Activated T-cell treated with anti-CD3 and anti-CD28 coated beads, Interleukin-2, amount 50 U/mL, for 24 hours (primary cell): ENCODE data around the gene ANGPTL4.
A peak's percentile ranks its signal among the peaks of the same experiment; 100 is the strongest.
"Not testable (repeated sequence)": the region's sequence is repeated elsewhere in the genome, so short reads cannot be mapped to it uniquely, and the experiment has no call there.

ENCODE experiments used
- DNase-seq: peaks from one replicate; pipeline ENCODE4 v3.0.0-alpha.2; 2020
- H3K27ac Mint-ChIP-seq: 2 replicates; pipeline ENCODE4 v1.8.0; 2020; ENCODE audit warnings: mild to moderate bottlenecking, mixed read lengths
- H3K27me3 Mint-ChIP-seq: 2 replicates; pipeline ENCODE4 v1.8.0; 2020; ENCODE audit warnings: mixed read lengths
- H3K36me3 Mint-ChIP-seq: 2 replicates; pipeline ENCODE4 v1.8.0; 2020; ENCODE audit warnings: low read depth, mixed read lengths
- H3K4me1 Mint-ChIP-seq: 2 replicates; pipeline ENCODE4 v1.8.0; 2020; ENCODE audit warnings: low read depth, mixed read lengths
- H3K4me3 Mint-ChIP-seq: 2 replicates; pipeline ENCODE4 v1.8.0; 2020; ENCODE audit warnings: mild to moderate bottlenecking, moderate library complexity, mixed read lengths
- H3K9me3 Mint-ChIP-seq: 2 replicates; pipeline ENCODE4 v1.8.0; 2020; ENCODE audit warnings: mixed read lengths

The ANGPTL4 gene

GRCh38 chr19:8329996-8330395, 34.0 kb upstream of the ANGPTL4 start:
- H3K4me1 Mint-ChIP-seq, result peaks cover 4% of the 10 kb centered on the region
- no peak overlapping the region for H3K27ac Mint-ChIP-seq
- H3K9me3 Mint-ChIP-seq, result no peaks in the 10 kb centered on the region
- DNase-seq, result no peak
- no peaks in the 10 kb centered on the region for H3K36me3 Mint-ChIP-seq
- no peak overlapping the region for H3K4me3 Mint-ChIP-seq
- peaks cover 14% of the 10 kb centered on the region for H3K27me3 Mint-ChIP-seq

- no peak for DNase-seq
- peaks cover 20% of the 10 kb centered on the region for H3K27me3 Mint-ChIP-seq
- peaks cover 10% of the 10 kb centered on the region for H3K4me1 Mint-ChIP-seq
- no peak overlapping the region for H3K27ac Mint-ChIP-seq
- no peaks in the 10 kb centered on the region for H3K36me3 Mint-ChIP-seq
- H3K9me3 Mint-ChIP-seq, result no peaks in the 10 kb centered on the region
- no peak overlapping the region for H3K4me3 Mint-ChIP-seq
Observed at GRCh38 chr19:8331263-8331845, 32.6 kb upstream of the ANGPTL4 start.

- H3K4me3 Mint-ChIP-seq, result no peak overlapping the region
- H3K9me3 Mint-ChIP-seq, result no peaks in the 10 kb centered on the region
- no peaks in the 10 kb centered on the region for H3K36me3 Mint-ChIP-seq
- peaks cover 34% of the 10 kb centered on the region for H3K27me3 Mint-ChIP-seq
- no peak for DNase-seq
- H3K27ac Mint-ChIP-seq, result no peak overlapping the region
- peaks cover 10% of the 10 kb centered on the region for H3K4me1 Mint-ChIP-seq
Observed at GRCh38 chr19:8332976-8333766, 30.8 kb upstream of the ANGPTL4 start.

- Mint-ChIP-seq H3K27me3 (peaks cover 39% of the 10 kb centered on the region), H3K36me3 (no peaks in the 10 kb centered on the region), H3K4me1 (peaks cover 10% of the 10 kb centered on the region), H3K27ac (no peak overlapping the region), H3K9me3 (no peaks in the 10 kb centered on the region), H3K4me3 (no peak overlapping the region)
- no peak for DNase-seq
Observed at GRCh38 chr19:8333767-8334457, 30.0 kb upstream of the ANGPTL4 start.

- Mint-ChIP-seq H3K4me3 (no peak overlapping the region), H3K27ac (no peak overlapping the region), H3K9me3 (no peaks in the 10 kb centered on the region), H3K27me3 (peaks cover 41% of the 10 kb centered on the region), H3K4me1 (peaks cover 10% of the 10 kb centered on the region), H3K36me3 (no peaks in the 10 kb centered on the region)
- peak; percentile 60 for DNase-seq
Observed at GRCh38 chr19:8334458-8335342, 29.3 kb upstream of the ANGPTL4 start.

DNA sequence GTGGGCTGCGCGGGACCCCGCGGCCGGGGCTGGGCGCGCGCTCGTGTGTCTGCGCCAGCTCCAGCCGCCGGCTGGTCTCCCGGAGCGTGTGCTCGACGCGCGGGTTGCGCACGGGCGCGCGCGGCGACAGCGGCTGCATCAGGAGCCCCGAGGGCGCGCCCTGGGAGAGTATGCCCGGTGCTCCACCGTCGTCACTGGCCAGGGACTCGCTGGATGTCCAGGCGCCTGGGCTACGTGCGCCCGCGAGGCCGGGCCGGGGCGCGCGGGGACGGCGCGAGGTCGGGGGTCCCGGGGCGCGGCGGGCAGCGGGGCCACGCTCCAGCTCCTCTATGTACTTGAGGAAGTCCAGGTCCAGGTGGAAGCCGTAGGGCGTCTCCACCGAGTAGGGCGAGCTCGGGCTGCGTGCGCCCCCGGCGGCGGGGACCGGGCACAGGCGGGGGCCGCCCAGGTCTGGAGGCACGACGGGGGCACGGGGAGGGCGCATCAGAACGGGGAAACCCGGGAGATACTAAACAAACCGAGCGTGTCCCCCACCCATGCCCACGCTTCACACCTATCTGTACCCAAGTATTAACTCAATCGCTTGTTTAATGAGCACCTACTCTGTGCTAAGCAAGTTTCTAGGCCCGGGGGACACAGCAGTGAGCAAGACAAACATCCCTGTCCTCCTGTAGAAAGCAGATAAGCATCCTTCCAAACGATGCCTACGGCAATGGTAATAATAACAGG, 28.4 kb upstream of the ANGPTL4 start:
- Mint-ChIP-seq H3K4me1 (peaks cover 10% of the 10 kb centered on the region), H3K4me3 (peak overlapping the region; percentile 40), H3K36me3 (no peaks in the 10 kb centered on the region), H3K27me3 (peaks cover 42% of the 10 kb centered on the region), H3K9me3 (no peaks in the 10 kb centered on the region), H3K27ac (no peak overlapping the region)
- peak; percentile 63 for DNase-seq

GRCh38 chr19:8336072-8336569, 27.8 kb upstream of the ANGPTL4 start:
- Mint-ChIP-seq H3K27me3 (peaks cover 47% of the 10 kb centered on the region), H3K4me1 (peaks cover 10% of the 10 kb centered on the region), H3K4me3 (peak overlapping the region; percentile 40), H3K36me3 (no peaks in the 10 kb centered on the region), H3K9me3 (no peaks in the 10 kb centered on the region), H3K27ac (no peak overlapping the region)
- no peak for DNase-seq

GRCh38 chr19:8336660-8337059, 27.3 kb upstream of the ANGPTL4 start:
- H3K4me1 Mint-ChIP-seq, result peaks cover 10% of the 10 kb centered on the region
- H3K27me3 Mint-ChIP-seq, result peaks cover 47% of the 10 kb centered on the region
- no peak overlapping the region for H3K4me3 Mint-ChIP-seq
- no peaks in the 10 kb centered on the region for H3K9me3 Mint-ChIP-seq
- no peak for DNase-seq
- H3K27ac Mint-ChIP-seq, result no peak overlapping the region
- no peaks in the 10 kb centered on the region for H3K36me3 Mint-ChIP-seq

- no peaks in the 10 kb centered on the region for H3K36me3 Mint-ChIP-seq
- no peak overlapping the region for H3K4me3 Mint-ChIP-seq
- peaks cover 12% of the 10 kb centered on the region for H3K4me1 Mint-ChIP-seq
- H3K27ac Mint-ChIP-seq, result no peak overlapping the region
- H3K9me3 Mint-ChIP-seq, result no peaks in the 10 kb centered on the region
- peaks cover 53% of the 10 kb centered on the region for H3K27me3 Mint-ChIP-seq
- DNase-seq, result no peak
Observed at GRCh38 chr19:8337728-8338127, 26.2 kb upstream of the ANGPTL4 start.

DNA sequence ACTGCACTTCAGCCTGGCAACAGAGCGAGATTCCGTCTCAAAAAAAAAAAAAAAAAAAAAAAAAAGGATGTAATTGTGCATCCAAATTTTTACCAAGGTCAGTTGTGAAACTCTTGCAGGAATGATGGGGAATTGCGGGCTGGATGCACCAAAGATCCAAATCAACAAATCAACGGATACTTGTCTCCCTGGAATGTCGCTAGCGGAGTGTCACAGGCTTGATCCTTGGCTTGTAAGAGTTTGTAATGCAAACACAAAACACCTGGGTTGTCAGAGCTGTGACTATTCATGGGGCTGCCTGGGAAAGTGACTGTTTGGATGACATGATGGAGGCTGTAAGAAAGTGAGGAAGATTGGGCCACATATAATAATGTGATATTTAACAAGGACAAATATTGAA, 25.1 kb upstream of the ANGPTL4 start:
- Mint-ChIP-seq H3K4me3 (no peak overlapping the region), H3K27ac (no peak overlapping the region), H3K27me3 (peaks cover 48% of the 10 kb centered on the region), H3K9me3 (no peaks in the 10 kb centered on the region), H3K36me3 (no peaks in the 10 kb centered on the region), H3K4me1 (peaks cover 18% of the 10 kb centered on the region)
- DNase-seq, result no peak

GRCh38 chr19:8340341-8341096, 23.4 kb upstream of the ANGPTL4 start:
- Mint-ChIP-seq H3K9me3 (no peaks in the 10 kb centered on the region), H3K27me3 (peaks cover 42% of the 10 kb centered on the region), H3K4me3 (no peak overlapping the region), H3K4me1 (peaks cover 14% of the 10 kb centered on the region), H3K27ac (no peak overlapping the region), H3K36me3 (no peaks in the 10 kb centered on the region)
- DNase-seq, result no peak

- not testable (repeated sequence) for H3K4me3 Mint-ChIP-seq, H3K27ac Mint-ChIP-seq, H3K9me3 Mint-ChIP-seq, H3K36me3 Mint-ChIP-seq, DNase-seq, H3K4me1 Mint-ChIP-seq
- H3K27me3 Mint-ChIP-seq, result peaks cover 34% of the 10 kb centered on the region
Observed at GRCh38 chr19:8341504-8341903, 22.5 kb upstream of the ANGPTL4 start.

GRCh38 chr19:8342316-8342683, 21.7 kb upstream of the ANGPTL4 start:
- Mint-ChIP-seq H3K27me3 (peaks cover 30% of the 10 kb centered on the region), H3K4me1 (peaks cover 8% of the 10 kb centered on the region), H3K4me3 (no peak overlapping the region), H3K9me3 (no peaks in the 10 kb centered on the region), H3K27ac (no peak overlapping the region), H3K36me3 (no peaks in the 10 kb centered on the region)
- no peak for DNase-seq
